Measurements from ENCODE around the gene FNDC7. TPM values are rescaled to one million over a fixed set of nuclear protein-coding genes. Genes with fewer than 3 reads are reported as not detected.

FNDC7 gene
- total and polyA plus RNA-seq, 9 of the 15 experiments (the other 6 are each of a cell fraction or from before 2014, with no cell fraction given): not detected

- TF ChIP-seq, protein P1, sequence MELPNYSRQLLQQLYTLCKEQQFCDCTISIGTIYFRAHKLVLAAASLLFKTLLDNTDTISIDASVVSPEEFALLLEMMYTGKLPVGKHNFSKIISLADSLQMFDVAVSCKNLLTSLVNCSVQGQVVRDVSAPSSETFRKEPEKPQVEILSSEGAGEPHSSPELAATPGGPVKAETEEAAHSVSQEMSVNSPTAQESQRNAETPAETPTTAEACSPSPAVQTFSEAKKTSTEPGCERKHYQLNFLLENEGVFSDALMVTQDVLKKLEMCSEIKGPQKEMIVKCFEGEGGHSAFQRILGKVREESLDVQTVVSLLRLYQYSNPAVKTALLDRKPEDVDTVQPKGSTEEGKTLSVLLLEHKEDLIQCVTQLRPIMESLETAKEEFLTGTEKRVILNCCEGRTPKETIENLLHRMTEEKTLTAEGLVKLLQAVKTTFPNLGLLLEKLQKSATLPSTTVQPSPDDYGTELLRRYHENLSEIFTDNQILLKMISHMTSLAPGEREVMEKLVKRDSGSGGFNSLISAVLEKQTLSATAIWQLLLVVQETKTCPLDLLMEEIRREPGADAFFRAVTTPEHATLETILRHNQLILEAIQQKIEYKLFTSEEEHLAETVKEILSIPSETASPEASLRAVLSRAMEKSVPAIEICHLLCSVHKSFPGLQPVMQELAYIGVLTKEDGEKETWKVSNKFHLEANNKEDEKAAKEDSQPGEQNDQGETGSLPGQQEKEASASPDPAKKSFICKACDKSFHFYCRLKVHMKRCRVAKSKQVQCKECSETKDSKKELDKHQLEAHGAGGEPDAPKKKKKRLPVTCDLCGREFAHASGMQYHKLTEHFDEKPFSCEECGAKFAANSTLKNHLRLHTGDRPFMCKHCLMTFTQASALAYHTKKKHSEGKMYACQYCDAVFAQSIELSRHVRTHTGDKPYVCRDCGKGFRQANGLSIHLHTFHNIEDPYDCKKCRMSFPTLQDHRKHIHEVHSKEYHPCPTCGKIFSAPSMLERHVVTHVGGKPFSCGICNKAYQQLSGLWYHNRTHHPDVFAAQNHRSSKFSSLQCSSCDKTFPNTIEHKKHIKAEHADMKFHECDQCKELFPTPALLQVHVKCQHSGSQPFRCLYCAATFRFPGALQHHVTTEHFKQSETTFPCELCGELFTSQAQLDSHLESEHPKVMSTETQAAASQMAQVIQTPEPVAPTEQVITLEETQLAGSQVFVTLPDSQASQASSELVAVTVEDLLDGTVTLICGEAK (IDR thresholded peaks at IDR 0.05): no peak
- TF ChIP-seq, protein P1 (CRISPR knock-in tag; IDR thresholded peaks at IDR 0.05): no peak
- TF ChIP-seq RBBP5 (IDR thresholded peaks at IDR 0.05; ENCODE audit: borderline replicate concordance, insufficient read depth, low read length, poor library complexity, severe bottlenecking) (no peak), PATZ1 (CRISPR knock-in tag; IDR thresholded peaks at IDR 0.05; ENCODE audit: borderline replicate concordance) (no peak), ZNF395 (CRISPR knock-in tag; IDR thresholded peaks at IDR 0.05) (no peak), AFF4 (CRISPR knock-in tag; IDR thresholded peaks at IDR 0.05) (no peak), ZBTB7A (IDR thresholded peaks at IDR 0.05; ENCODE audit: borderline replicate concordance, control insufficient read depth, low read depth, low read length) (no peak)
Measured at GRCh38 chr1:108691128-108691941, 21.4 kb upstream of the FNDC7 start (continued).
